Mononuclear cell (primary cell): Measurements from ENCODE around the gene C12orf54. TPM values are rescaled to one million over a fixed set of nuclear protein-coding genes. Genes with fewer than 3 reads are reported as not detected.

ENCODE experiments used
- H3K27me3 ChIP-seq: 2 replicates; pipeline ENCODE4 v1.6.0; 2011; ENCODE audit warnings: low read length, control low read depth; ENCODE audit not compliant: insufficient read depth
- H3K4me1 ChIP-seq: 2 replicates; pipeline ENCODE4 v1.5.1; 2011; ENCODE audit warnings: mild to moderate bottlenecking, low read length, control low read depth; ENCODE audit not compliant: insufficient read depth
- H3K4me3 ChIP-seq: 2 replicates; pipeline ENCODE4 v1.5.1; 2011; ENCODE audit warnings: mild to moderate bottlenecking, low read length, moderate library complexity
- H3K9me3 ChIP-seq: 2 replicates; pipeline ENCODE4 v1.5.1; 2011; ENCODE audit warnings: low read depth, mild to moderate bottlenecking, control low read depth, low read length
- total RNA-seq: library from RNA; depleted of rRNA; stranded (reverse); fragments of >200 nt; gene quantifications from one replicate; pipeline ENCODE4 v1.2.3, GENCODE V29; 2012

The C12orf54 gene
- total RNA-seq, 1 donor = not detected

GRCh38 chr12:48542300-48542928, 60.1 kb downstream of the C12orf54 start:
- H3K27me3 ChIP-seq = no peaks in the 10 kb centered on the region
- H3K4me3 ChIP-seq = no peak overlapping the region
- H3K9me3 ChIP-seq = no peaks in the 10 kb centered on the region
- H3K4me1 ChIP-seq = no peaks in the 10 kb centered on the region

GRCh38 chr12:48545833-48546469, 63.7 kb downstream of the C12orf54 start:
- Histone ChIP-seq H3K4me3 (no peak overlapping the region), H3K4me1 (no peaks in the 10 kb centered on the region), H3K9me3 (no peaks in the 10 kb centered on the region), H3K27me3 (no peaks in the 10 kb centered on the region)

Other genes starting within 250 kb of the C12orf54 start
- 19.9 TPM for gene ZNF641, start 131.6 kb upstream of the C12orf54 start, total RNA-seq
- gene ANP32D, start 9.9 kb upstream of the C12orf54 start, total RNA-seq = not detected
- gene OR8S1, start 43.1 kb downstream of the C12orf54 start, total RNA-seq = not detected
- not detected for gene LALBA, start 87.5 kb downstream of the C12orf54 start, total RNA-seq
- gene KANSL2, start 199.7 kb downstream of the C12orf54 start, total RNA-seq = 195 TPM
- gene CCNT1, start 234.2 kb downstream of the C12orf54 start, total RNA-seq = 120 TPM